ENCODE measurements around the gene ZNF621. TPM values are rescaled to one million over a fixed set of nuclear protein-coding genes. Genes with fewer than 3 reads are reported as not detected.

Gene ZNF621
- 10 to 100 TPM; 29.8 to 30.2 TPM for total RNA-seq
- polyA plus RNA-seq: 1 to 10 TPM; 2.8 to 4.6 (median 3.3) TPM
- 31.5 to 67.9 (median 39.9) reads per million in 6 experiments for total RNA-seq

DNA sequence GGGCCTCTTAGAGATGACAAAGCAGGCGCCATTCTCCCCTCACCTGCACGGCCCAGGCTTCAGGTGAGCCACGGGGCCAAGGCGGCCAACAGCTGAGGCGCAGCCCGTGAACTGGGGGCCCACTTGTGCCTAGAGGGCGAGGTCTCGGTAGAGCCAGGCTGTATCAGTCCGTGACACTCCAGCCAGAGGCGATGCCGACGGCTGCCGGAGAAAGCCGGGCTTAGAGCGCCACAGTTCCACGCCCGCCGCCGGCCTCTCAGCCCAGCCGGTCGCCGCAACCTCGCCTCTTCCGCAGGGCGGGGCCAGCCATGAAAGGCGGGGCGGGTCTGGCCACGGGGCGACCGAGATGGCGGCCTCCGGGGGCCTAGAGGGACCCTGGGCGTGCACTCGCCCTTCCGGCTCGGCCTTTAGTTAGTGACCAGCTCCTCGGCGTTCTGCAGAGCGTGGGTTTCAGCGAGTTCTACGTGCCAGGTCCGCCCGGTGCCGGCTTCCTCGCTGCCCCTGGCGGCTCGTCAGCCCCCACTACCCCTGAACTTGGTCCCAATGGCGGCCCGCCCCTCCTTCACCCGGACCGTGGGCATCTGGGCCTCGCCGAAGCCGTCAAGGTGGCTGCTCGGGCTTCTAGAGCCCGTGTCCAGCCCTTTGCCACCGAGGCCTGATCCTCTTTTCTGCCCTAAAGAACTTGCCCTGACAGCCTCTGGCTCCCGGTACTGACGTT, at the start of gene ZNF621:
Gene ZNF621, plus strand, starts transcription at position 393 of the 718 bp plus-strand sequence. CDS start 881 bp downstream, outside the sequence.
- peak; percentile 62 to 86 (median 76) for DNase-seq
- H3K4me1 Mint-ChIP-seq: peaks cover 20 to 37% (median 29%) of the 10 kb centered on the region in 4 donors
- peak; percentile 94 for ATAC-seq
- peaks cover 12 to 39% (median 21%) of the 10 kb centered on the region in 3 donors for H3K36me3 Mint-ChIP-seq
- H3K4me3 Mint-ChIP-seq: peak within 1 kb of the TSS; percentile 89 to 98 (median 95)
- no peaks in the 10 kb centered on the region for H3K27me3 Mint-ChIP-seq
- no peaks in the 10 kb centered on the region for H3K9me3 Mint-ChIP-seq
- peak within 1 kb of the TSS; percentile 94 to 99 (median 97) for H3K27ac Mint-ChIP-seq
- POLR2A ChIA-PET: interaction anchor here (1.1 to 3.5 kb wide), 9 partner anchors 19 to 675 kb away, joined by 3 to 22 read pairs (median 10); partner anchors contain the start of genes CTNNB1, EIF1B, RPL14 and ZNF619

DNA sequence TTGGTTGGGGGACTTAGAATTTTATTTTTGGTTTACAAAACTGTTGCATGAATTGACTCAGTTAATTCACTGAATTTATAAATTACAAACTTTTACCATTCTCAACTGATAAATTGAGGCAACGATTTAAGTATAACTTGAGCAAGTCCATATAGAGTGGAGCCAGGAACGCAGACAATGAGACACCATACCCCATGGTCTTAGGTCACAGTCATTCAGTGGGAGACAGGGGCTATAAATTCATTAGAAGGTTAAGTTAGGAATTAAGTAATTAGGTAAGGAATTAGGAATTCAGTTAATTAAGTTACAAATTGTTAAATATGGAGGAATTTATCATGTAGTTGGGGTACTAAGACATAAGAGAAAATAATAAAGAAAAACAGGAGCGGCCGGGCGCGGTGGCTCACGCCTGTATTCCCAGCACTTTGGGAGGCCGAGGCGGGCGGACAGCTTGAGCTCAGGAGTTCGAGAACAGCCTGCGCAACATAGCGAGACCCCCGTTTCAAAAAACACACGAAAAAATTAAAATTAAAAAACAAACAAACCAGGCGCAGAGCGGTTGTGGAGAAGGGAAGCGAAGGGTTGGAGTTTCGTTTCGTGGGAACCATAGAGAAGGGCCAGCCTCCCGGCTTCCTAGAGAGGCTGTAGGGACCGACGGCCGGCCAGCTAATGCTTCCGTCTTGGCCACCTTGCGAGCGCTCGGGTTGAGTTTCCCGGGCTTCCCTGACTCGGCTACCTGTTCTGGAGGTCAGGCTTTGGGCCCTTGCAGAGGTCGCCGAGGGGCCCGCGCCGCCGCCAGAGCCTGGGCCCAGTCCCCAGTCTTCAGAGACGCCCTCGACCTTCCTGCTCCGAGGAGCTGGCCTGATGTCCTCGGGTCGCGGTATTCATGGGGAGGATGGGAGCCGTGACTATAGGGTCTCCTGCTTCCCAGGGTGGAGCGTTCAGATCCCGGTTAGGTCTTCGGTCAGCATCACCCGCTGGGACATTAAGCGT, 48.0 kb upstream of the ZNF621 start, which contains the start of gene ZNF619:
Gene ZNF619, plus strand, starts transcription at position 645 of the 993 bp plus-strand sequence. CDS start 858 bp downstream, outside the sequence.
- H3K27me3 Mint-ChIP-seq: no peaks in the 10 kb centered on the region
- H3K4me3 Mint-ChIP-seq: peak within 1 kb of the TSS; percentile 88 to 96 (median 93)
- no peaks in the 10 kb centered on the region for H3K9me3 Mint-ChIP-seq
- POLR2A ChIA-PET: interaction anchor here (0.6 to 3.6 kb wide), 8 partner anchors 12 to 48 kb away, joined by 3 to 21 read pairs (median 6); partner anchors contain the start of genes RPL14, ZNF620 and ZNF621
- peaks cover 12 to 29% (median 24%) of the 10 kb centered on the region in 4 donors for H3K4me1 Mint-ChIP-seq
- peaks cover 5 to 27% (median 20%) of the 10 kb centered on the region in 3 donors for H3K36me3 Mint-ChIP-seq
- DNase-seq (peak; percentile 9 to 74 (median 44)), ATAC-seq (peak; percentile 80 to 89)
- peak within 1 kb of the TSS; percentile 85 to 98 (median 96) for H3K27ac Mint-ChIP-seq

DNA sequence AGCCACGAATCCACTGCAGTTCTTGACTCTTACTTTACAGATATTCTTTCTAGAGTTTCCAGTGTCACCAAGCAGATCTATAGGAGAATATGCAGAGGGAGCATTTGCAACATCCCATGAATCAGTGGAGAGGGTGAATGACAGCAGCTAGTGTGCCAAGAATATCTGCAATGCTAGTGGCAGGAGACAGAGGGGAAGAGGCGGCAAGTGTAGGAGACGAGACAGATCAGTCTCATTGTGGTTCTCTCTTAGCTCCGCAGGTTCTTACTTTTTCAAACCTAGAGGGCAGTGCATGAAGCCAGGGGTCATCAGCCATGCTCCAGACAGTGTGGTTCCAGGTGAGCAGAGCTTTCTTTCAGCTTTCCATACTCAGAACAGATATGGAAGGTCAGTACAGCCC, 47.1 kb upstream of the ZNF621 start:
- no peaks in the 10 kb centered on the region for H3K9me3 Mint-ChIP-seq
- no peak for DNase-seq
- peak overlapping the region; percentile 88 to 96 (median 93) for H3K4me3 Mint-ChIP-seq
- peak overlapping the region; percentile 85 to 98 (median 96) for H3K27ac Mint-ChIP-seq
- POLR2A ChIA-PET: interaction anchor here (0.6 to 3.6 kb wide), 7 partner anchors 14 to 48 kb away, joined by 3 to 21 read pairs (median 9); partner anchors contain the start of genes RPL14, ZNF620 and ZNF621
- no peaks in the 10 kb centered on the region for H3K27me3 Mint-ChIP-seq
- H3K4me1 Mint-ChIP-seq: peaks cover 17 to 38% (median 31%) of the 10 kb centered on the region in 4 donors
- ATAC-seq: peak in 1 of 2 donors; percentile 18
- H3K36me3 Mint-ChIP-seq: peaks cover 5 to 36% (median 28%) of the 10 kb centered on the region in 3 donors

DNA sequence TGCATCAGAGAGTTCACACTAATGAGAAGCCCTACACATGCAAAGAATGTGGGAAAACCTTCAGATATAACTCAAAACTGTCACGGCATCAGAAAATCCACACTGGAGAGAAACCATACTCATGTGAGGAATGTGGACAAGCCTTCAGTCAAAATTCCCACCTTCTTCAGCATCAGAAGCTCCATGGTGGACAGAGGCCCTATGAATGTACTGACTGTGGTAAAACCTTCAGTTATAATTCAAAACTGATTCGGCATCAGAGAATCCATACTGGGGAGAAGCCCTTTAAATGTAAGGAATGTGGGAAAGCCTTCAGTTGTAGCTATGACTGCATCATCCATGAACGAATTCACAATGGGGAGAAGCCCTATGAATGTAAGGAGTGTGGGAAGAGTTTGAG, 37.6 kb upstream of the ZNF621 start:
- Mint-ChIP-seq H3K9me3 (peaks cover 0 to 35% (median 22%) of the 10 kb centered on the region in 9 donors), H3K36me3 (peaks cover 24 to 73% (median 56%) of the 10 kb centered on the region in 3 donors), H3K27ac (no peak overlapping the region), H3K4me3 (no peak overlapping the region), H3K4me1 (peaks cover 4 to 15% (median 9%) of the 10 kb centered on the region in 4 donors), H3K27me3 (no peaks in the 10 kb centered on the region)
- no peak for ATAC-seq
- POLR2A ChIA-PET: no interaction called here
- DNase-seq: no peak

DNA sequence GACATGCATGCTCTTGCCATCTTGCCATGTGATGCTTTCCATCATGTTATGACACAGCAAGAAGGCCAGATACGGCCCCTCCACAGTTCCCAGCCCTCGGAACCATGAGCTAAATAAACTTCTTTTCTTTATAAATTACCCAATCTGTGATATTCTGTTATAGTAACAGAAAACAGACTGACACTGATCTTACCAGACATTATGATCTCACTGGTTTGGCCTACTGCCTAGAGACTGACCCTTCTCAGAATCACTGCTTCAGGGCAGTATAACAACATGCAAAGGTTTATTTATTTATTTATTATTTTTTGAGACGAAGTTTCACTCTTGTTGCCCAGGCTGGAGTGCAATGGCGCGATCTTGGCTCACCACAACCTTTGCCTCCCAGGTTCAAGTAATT, 33.8 kb upstream of the ZNF621 start:
- peaks cover 0 to 3% (median 0%) of the 10 kb centered on the region in 4 donors for H3K4me1 Mint-ChIP-seq
- H3K27me3 Mint-ChIP-seq: no peaks in the 10 kb centered on the region
- DNase-seq: no peak
- peaks cover 0 to 35% (median 22%) of the 10 kb centered on the region in 9 donors for H3K9me3 Mint-ChIP-seq
- peaks cover 24 to 45% (median 29%) of the 10 kb centered on the region in 3 donors for H3K36me3 Mint-ChIP-seq
- POLR2A ChIA-PET: no interaction called here
- no peak for ATAC-seq
- H3K4me3 Mint-ChIP-seq: no peak overlapping the region
- H3K27ac Mint-ChIP-seq: no peak overlapping the region

DNA sequence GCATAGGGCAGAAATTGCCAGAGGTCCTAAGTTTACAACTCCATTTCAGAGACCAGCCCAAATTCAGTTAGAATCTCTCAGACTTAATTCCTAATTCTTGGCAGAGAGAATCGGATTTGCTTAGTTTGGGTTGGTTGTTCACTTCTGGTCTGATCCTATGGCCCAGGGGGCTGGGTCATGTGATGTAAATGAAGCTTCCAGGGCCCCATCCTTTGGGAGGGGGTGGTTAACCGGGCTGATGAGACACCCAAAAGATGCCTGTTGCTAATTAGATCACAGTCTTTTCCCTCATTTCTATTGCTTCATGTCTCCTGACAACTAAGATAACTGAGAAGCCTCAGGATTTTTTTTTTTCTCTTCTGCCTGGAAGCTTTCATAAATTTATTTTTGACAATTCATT, 30.1 kb upstream of the ZNF621 start:
- peaks cover 0 to 14% (median 4%) of the 10 kb centered on the region in 3 donors for H3K36me3 Mint-ChIP-seq
- POLR2A ChIA-PET: no interaction called here
- ATAC-seq: no peak
- H3K27ac Mint-ChIP-seq: peak overlapping the region in 1 of 10 donors; percentile 11
- H3K4me1 Mint-ChIP-seq: peaks cover 0 to 3% (median 0%) of the 10 kb centered on the region in 4 donors
- no peak overlapping the region for H3K4me3 Mint-ChIP-seq
- peaks cover 0 to 6% (median 1%) of the 10 kb centered on the region in 9 donors for H3K9me3 Mint-ChIP-seq
- no peaks in the 10 kb centered on the region for H3K27me3 Mint-ChIP-seq
- no peak for DNase-seq

DNA sequence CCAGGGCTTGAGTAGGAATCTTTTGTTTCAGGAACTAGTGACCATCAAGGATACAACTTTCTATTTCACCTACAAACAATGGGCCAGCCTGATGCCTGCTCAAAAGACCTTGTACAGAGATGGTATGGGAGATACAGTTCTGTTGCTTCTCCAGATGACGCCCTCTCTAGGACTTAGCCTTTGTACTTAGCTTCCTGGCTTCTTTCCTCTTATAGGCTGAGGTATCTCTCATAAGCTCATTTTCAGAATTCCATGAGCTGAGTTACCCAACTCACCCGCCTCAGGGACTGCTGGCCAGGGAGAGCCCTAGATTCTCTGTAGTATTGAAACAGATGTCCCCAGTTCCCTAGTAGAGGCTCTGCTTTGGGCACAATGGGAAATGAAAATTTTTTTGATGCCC, 27.5 kb upstream of the ZNF621 start:
- Mint-ChIP-seq H3K4me3 (no peak overlapping the region), H3K4me1 (peaks cover 0 to 5% (median 0%) of the 10 kb centered on the region in 4 donors), H3K27me3 (no peaks in the 10 kb centered on the region), H3K27ac (no peak overlapping the region), H3K36me3 (peaks cover 0 to 4% (median 0%) of the 10 kb centered on the region in 3 donors), H3K9me3 (no peaks in the 10 kb centered on the region)
- POLR2A ChIA-PET: no interaction called here
- ATAC-seq (no peak), DNase-seq (no peak)

DNA sequence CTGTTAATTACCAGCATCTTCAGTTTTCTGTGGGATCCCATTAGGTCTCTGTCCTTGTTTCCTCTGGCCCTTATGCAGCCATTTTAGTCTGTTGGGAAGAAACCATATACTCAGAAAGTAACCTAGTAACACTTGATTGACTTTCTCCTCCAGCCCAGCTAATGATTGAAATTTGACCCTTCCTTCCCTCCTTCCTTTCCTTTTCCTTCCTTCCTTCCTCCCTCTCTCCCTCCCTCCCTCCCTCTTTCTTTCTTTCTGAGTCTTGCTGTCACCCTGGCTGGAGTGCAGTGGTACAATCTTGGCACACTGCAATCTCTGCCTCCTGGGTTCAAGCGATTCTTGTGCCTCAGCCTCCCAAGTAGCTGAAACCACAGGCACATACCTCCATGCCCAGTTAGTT, 24.8 kb upstream of the ZNF621 start:
- ATAC-seq (no peak), DNase-seq (no peak)
- no peaks in the 10 kb centered on the region for H3K9me3 Mint-ChIP-seq
- peaks cover 0 to 5% (median 3%) of the 10 kb centered on the region in 4 donors for H3K4me1 Mint-ChIP-seq
- POLR2A ChIA-PET: no interaction called here
- peaks cover 0 to 4% (median 0%) of the 10 kb centered on the region in 3 donors for H3K36me3 Mint-ChIP-seq
- peak overlapping the region in 1 of 10 donors; percentile 43 for H3K27ac Mint-ChIP-seq
- H3K4me3 Mint-ChIP-seq: no peak overlapping the region
- H3K27me3 Mint-ChIP-seq: no peaks in the 10 kb centered on the region

DNA sequence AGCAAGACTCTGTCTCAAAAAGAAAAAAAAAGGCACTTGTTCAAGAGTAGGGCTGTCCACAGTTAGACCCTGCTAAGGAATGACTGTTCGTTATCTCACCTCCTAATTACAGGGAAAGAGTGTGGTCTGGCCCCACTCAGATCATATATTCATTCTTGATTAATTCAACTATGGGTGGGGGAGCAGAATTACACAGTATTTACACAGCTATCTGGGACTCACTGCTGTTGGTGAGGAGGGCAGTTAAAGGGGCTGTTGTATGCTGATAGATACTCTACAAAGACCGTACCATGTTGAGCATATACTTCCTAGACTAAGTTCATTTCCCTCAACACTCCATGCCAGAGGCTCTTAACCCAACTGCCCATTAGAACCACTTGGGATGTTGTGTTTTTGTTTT, 22.7 kb upstream of the ZNF621 start:
- DNase-seq (no peak), ATAC-seq (no peak)
- peaks cover 0 to 4% (median 0%) of the 10 kb centered on the region in 3 donors for H3K36me3 Mint-ChIP-seq
- H3K27ac Mint-ChIP-seq: no peak overlapping the region
- POLR2A ChIA-PET: no interaction called here
- no peaks in the 10 kb centered on the region for H3K27me3 Mint-ChIP-seq
- no peaks in the 10 kb centered on the region for H3K9me3 Mint-ChIP-seq
- H3K4me3 Mint-ChIP-seq: no peak overlapping the region
- peaks cover 5 to 21% (median 15%) of the 10 kb centered on the region in 4 donors for H3K4me1 Mint-ChIP-seq

DNA sequence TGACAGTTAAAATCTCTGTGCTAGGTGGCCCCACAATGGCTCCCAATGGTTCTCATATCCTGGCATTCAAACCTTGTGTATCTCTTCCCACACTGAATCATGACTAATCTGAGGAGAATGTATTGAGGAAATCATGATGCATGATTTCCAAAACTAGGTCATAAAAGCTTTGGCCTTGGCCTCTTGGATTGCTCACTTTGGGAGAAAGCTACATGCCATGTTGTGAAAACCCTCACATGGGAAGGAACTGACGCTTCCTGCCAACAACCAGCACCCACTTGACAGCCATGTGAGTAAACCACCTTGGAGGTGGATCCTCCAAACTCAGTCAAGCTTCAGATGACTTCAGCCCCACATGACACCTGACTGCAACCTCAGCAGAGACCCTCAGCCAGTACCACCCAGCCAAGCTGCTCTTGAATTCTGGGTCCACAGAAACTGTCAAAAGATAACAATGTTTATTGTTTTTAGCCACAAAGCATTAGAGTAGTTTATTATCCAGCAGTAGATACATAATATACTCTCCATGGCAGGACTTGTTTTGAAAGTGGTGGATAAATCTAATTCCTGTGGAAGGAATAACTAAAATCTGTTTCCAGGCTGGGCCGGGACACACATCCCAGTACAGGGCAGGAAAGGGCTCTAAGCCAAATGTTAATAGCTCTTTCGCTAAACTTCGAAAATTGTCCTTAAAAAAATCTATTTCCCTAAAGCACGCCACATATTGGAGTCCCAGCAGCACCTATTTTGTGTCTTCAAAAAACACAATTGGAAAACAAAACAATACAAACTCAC, 19.9 kb upstream of the ZNF621 start:
- H3K4me3 Mint-ChIP-seq: peak overlapping the region; percentile 83 to 97 (median 95)
- ATAC-seq (no peak), DNase-seq (no peak)
- peaks cover 0 to 3% (median 2%) of the 10 kb centered on the region in 3 donors for H3K36me3 Mint-ChIP-seq
- no peaks in the 10 kb centered on the region for H3K9me3 Mint-ChIP-seq
- H3K4me1 Mint-ChIP-seq: peaks cover 3 to 22% (median 16%) of the 10 kb centered on the region in 4 donors
- peak overlapping the region in 8 of 10 donors; percentile 37 to 94 (median 76) for H3K27ac Mint-ChIP-seq
- POLR2A ChIA-PET: interaction anchor here (0.9 to 2.6 kb wide), 4 partner anchors 20 to 694 kb away, joined by 3 to 21 read pairs (median 6); partner anchors contain the start of genes CTNNB1, RPL14, ZNF619 and ZNF621
- no peaks in the 10 kb centered on the region for H3K27me3 Mint-ChIP-seq
